LoVo (cell line): ENCODE data around the gene MTTP.

Source experiments
- DNase-seq: peaks from one replicate; pipeline ENCODE4 v3.0.0-alpha.2; 2016; ENCODE audit warnings: low spot score

Gene MTTP

DNA sequence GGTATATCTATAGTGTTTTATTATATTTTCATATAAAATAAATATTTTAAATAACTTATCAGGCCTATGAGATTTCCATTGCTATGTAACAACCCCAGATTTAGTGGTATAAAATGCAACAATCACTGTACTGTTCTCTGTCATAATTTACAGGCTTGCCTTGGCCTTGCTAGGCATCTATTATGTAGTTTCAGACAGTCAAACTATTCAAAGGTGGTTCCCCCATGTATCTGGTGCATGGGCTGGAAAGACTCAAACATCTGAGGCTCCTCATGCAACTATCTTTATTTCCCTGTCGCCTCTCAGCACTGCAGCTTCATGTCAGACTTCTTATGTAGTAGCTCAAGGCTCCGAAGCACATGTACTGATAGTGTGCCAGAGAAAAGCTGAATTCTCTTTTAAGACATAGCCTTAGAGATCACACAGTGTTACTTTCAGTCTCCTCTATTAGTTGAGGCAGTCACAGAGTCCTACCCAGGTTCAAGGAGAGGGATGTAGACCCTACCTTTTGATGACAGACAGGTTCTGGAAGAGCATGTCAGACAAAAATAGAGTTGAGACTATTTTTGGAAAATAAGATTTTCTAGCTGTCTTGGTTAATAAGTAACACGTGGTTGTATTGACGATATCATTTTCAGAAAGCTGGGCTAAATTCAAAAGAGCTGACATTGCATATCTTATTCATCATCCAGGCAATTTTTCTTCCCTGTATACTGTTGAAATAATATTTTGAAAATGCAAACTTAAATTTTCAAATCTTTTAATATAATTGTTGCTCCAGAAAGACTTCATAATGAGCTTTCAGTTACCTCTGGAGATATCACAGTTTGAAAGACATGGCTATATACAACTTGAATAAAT lies 19.4 kb downstream of the MTTP start:
- DNase-seq: no peak

- no peak for DNase-seq
Measured at GRCh38 chr4:99594818-99595217, 20.2 kb downstream of the MTTP start.

GRCh38 chr4:99606716-99607115 lies 32.1 kb downstream of the MTTP start:
- no peak for DNase-seq

GRCh38 chr4:99608417-99608816 lies 33.8 kb downstream of the MTTP start:
- no peak for DNase-seq

DNA sequence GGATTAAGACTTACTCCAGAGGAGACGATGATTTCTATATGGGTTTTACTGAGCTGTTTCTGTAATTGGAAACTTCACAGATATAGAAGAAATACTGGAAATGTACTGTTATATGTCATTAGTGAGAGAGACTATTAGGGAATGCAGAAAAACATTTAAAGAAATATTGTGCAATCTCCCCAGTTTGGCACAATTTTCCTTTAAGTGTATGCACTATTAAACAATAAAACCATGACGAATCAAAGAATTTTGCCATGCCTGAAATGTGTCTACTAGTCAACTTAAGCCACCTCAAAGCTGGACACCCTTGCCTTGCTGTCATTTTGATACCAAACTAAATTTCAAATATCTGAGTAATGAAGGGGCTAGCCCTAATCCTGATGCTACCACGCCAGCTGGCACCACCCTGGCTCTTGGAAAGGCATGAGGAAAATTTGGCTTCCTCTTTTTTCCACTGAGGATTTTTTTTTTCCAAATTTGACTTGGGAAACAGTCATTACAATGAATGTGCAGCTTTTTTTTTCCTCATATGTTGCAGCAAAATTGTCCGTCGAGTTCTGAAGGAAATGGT lies 36.1 kb downstream of the MTTP start:
- DNase-seq: no peak

GRCh38 chr4:99612281-99612680 lies 37.7 kb downstream of the MTTP start:
- DNase-seq: no peak

DNA sequence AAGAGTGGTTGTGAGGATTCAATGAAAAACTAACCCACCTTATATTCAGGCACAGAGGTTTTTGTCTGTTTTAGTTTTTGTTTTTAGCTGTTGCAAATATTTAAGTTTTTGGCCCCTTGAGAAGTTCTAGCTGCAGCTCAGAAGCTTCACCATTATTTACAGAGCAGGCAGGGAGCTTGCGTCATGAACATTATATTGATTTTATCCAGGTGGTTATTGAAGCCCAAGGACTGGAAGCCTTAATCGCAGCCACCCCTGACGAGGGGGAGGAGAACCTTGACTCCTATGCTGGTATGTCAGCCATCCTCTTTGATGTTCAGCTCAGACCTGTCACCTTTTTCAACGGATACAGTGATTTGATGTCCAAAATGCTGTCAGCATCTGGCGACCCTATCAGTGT lies 38.1 kb downstream of the MTTP start:
- DNase-seq: no peak

GRCh38 chr4:99614491-99614890 lies 39.9 kb downstream of the MTTP start:
- no peak for DNase-seq

- DNase-seq: no peak
Measured at GRCh38 chr4:99615170-99615820, 40.7 kb downstream of the MTTP start.

DNA sequence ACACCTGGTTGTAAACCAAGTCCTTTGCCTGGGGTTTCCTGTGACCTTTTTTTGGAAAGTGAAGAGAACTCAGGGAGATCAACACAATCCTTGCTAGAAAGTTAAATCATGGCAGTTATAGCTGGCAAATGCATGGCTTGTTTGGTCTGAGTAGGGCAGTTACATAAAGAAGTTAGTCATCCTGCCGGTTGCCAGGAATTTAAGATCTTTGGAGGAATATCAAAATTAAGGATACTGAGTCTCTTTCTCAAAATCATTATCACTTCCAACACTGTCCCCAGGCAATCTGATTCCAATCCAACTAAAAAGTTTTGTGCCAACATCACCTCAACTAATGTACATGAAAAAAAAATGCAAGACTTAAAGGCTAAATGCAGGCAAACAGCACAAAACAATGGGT lies 42.8 kb downstream of the MTTP start:
- no peak for DNase-seq

DNA sequence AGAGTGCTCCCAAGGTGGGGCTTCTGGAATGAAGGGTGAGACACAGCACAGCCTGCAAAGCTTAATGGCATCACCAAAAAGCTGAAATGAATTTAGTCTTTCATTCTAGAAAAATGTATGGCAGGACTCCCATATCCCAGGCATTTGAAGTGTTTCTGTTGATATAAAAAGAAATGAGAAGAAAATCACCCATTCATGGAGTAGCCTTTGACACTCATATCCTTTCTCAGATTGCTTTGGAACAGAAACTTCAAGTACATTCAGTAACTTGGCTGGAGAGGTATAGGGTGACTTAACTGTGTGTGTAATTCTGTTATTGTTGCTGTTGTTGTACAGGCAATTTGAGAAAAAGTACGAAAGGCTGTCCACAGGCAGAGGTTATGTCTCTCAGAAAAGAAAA lies 47.7 kb downstream of the MTTP start:
- no peak for DNase-seq

GRCh38 chr4:99624141-99624719 lies 49.6 kb downstream of the MTTP start:
- DNase-seq: no peak

DNA sequence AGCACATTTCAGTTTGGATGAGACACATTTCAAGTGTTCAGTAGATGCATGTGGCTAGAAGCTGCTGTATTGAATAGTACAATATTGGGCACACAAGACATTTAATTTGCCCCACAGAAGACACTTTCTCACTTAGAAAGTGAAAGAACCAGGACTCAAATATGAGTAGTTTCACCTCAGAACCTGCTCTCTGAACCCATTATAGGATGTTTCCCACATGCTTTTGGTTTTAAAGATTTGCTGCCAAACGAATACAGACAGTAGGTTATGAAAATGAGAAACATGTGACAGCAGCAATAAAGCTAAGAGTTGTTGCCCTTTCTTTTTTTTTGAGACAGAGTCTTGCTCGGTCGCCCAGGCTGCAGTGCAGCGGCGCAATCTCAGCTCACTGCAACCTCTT lies 50.7 kb downstream of the MTTP start:
- DNase-seq: no peak

DNA sequence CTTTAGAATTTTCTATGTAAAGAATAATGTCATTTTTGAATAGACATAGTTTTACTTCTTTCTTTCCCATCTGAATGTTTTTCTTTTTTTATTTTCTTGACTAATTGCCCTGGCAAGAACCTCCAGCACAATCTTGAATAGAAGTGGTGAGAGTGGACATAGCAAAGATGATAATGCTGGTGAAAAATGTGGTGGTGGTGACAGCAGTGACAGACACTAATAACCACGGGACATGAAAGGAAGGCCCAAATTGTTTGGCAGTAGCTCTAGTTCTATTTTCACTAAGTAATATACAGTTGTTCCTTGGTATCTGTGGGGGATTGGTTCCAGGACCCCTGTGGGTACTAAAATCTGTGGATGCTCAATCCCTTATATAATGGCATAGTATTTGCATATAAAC lies 53.4 kb downstream of the MTTP start:
- no peak for DNase-seq

- DNase-seq: no peak
Measured at GRCh38 chr4:99629962-99630554, 55.4 kb downstream of the MTTP start.

GRCh38 chr4:99630857-99631360 lies 56.3 kb downstream of the MTTP start:
- DNase-seq: no peak

GRCh38 chr4:99633772-99634171 lies 59.1 kb downstream of the MTTP start:
- no peak for DNase-seq

GRCh38 chr4:99634742-99635360 lies 60.2 kb downstream of the MTTP start:
- no peak for DNase-seq

DNA sequence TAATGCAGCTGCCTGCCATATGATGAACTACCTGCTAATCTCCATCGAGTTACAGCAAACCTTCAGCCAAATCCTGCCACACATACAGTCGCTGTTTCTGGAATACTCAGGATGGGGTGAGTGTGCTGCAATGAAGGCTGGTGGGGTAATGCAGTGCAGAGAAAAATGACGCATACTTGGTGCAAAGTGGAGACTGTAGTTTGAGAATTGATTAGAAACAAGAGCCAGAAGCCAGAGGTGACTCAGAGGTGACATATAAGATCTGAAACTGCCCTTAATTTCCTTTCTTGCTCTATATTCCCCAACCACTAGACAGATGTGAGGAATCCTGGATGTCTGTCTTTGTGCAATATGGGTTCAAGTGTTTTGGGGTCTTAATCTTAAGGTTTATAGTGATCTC lies 61.0 kb downstream of the MTTP start:
- no peak for DNase-seq

GRCh38 chr4:99636422-99636821 lies 61.8 kb downstream of the MTTP start:
- no peak for DNase-seq

GRCh38 chr4:99637174-99637573 lies 62.5 kb downstream of the MTTP start:
- no peak for DNase-seq

GRCh38 chr4:99640676-99641075 lies 66.1 kb downstream of the MTTP start:
- no peak for DNase-seq
